Hindlimb muscle (tissue), 1 donor: ENCODE data around the gene CPA1. TPM values are rescaled to one million over a fixed set of nuclear protein-coding genes. Genes with fewer than 3 reads are reported as not detected.

Source experiments
- DNase-seq: peaks from one replicate; pipeline ENCODE4 v3.0.0-alpha.2; 2013
- polyA plus RNA-seq: library from polyadenylated mRNA; unstranded; fragments of 120-200 nt; gene quantifications from one replicate; pipeline ENCODE4 v1.2.1, GENCODE V29; 2013; ENCODE audit not compliant: insufficient read length

CPA1 gene
- polyA plus RNA-seq, 1 donor: 6.4 TPM

DNA sequence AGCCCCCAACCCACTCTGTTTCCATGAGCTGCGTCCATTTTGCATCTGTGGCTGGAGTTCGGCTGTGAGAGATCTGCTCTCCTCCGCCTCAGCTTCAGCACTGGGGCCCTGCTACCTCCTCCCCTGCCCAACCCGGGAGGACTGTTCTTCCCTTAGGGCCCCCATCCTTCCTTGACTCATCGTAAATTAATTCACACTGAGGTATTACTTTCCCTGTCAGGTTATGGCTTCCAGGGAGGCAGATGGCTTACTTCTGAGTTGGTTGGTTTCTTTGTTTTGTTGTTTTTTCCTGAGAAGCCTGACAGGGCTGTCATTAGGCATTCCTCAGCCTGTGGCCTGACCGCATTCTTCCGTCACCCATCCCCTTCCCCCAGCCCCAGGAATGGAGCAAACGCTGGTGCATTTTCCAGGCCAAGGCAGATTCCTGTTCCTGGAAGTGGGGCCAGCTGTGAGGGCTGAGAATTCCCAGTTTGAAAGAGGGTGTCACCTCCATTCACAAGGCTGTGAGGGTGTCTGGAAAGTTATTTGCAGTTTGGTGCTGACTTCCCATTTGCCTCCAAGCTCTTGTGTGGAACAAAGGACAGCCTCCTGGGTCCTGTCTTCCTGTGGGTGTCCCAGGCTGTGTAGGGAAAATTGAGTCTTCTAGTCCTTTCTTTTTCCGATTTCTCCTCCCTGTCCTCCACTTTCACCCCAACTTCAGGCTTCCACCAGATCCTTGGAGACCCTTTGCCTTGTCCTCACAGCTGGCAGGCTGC, 24.0 kb upstream of the CPA1 start:
- DNase-seq: peak; percentile 79

DNA sequence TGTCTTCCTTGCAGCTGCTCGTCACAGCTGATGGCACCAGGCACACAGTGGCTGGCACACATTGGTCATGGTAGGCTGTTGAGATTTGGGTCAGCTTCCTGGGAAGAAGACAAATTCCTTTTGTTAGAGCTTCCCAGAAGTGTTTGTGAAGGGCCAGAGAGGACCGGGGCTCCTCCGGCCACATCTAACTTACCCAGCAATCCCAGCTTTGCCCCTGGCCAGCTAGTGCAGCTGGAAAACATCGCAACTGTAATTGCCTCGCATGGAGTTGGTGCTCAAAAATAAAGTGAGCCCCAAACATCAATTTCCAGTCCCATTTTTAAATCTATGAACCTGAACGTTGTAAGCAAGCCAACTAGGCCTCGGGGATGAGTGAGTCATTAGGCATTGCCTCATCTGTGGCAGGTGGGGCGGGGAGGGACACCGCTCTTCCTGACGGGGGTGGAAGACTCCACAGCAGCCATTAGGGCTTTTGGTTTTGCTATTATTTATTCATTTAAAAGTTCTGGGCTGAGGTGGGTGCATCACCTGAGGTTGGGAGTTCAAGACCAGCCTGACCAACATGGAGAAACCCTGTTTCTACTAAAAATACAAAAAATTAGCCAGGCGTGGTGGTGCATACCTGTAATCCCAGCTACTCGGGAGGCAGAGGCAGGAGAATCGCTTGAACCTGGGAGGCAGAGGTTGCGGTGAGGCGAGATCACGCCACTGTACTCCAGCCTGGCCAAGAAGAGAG, 23.2 kb upstream of the CPA1 start:
- no peak for DNase-seq

DNA sequence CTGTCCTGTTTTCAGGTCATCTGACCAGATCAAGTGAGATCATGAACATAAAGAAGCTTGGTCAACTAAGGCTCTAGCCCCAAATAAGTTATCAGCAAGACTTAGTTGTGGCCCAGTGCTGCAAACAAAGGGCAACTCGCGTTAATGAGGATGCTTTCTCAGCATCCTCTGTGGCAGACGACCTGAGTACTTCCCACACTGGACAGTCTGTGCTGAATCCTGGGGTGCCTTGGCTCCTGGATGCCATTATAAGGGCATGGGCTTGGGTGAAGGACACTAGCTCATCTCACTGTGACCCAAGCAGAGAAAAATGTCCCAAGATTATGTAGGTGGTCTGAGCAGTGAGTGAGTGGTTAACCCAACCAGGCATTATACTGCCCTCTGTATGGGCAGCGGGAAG, 21.8 kb upstream of the CPA1 start:
- DNase-seq: no peak

DNA sequence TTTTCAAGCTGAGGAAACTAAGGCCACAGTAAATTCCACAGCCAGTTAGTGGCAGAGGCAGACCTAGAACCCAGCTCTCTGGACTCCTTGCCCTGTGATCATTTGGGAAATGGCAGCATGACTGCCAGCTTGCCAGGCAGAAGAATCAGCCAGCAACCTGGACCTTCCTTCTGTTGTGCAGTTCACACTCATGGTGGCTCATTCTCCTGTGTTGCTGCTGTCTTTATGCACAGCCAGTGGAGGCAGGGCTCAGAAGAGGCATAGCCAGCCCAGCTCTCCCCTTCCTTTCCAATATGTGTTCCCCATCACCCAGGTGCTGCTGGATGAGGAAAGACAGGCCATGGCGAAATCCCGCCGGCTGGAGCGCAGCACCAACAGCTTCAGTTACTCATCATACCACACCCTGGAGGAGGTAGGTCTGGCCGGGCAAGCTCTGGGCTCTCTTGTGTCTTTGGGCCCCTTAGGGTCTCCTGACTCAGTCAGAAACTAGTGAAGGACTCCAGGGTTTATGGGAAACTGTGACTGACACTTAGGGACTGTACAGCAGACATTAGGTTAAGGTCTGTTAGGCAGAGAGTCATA, 20.9 kb upstream of the CPA1 start:
- DNase-seq: no peak

DNA sequence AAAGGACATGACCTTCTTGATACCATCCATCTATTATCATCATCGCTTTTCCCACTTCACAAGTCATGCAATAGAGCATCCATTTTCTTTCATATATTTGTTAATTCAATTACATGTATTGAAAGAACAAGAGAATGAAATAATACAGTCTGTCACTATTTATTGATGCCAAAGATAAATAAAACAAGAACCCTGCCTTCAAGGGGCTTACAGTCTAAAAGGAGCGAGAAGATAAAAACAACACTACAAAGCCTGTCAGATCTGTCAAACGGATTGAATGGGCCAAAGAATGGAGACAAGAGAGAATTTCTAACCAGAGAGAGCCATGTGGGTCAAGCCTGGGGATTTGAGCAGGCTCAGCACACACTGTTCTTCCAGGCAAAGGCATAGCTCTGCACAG, 19.8 kb upstream of the CPA1 start:
- no peak for DNase-seq

DNA sequence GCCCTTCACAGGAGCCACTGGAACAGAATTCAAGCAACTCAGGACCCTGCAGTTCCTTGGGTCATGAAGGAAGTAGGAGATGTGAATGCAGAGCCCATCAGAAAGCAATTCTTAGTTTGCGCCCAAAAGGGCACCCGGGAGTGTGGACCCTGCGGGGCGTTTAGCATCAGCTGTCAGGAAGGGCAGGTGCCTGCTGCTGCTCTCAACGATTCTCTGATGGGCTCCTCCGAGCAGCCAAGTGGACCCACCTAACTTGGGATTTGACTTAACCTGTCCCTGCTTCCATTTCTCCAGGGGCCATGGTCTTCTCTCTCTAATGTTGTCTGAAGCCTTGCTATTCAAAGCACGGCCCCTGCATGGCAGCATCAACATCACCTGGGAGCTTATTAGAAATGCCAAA, 18.6 kb upstream of the CPA1 start:
- DNase-seq: no peak

DNA sequence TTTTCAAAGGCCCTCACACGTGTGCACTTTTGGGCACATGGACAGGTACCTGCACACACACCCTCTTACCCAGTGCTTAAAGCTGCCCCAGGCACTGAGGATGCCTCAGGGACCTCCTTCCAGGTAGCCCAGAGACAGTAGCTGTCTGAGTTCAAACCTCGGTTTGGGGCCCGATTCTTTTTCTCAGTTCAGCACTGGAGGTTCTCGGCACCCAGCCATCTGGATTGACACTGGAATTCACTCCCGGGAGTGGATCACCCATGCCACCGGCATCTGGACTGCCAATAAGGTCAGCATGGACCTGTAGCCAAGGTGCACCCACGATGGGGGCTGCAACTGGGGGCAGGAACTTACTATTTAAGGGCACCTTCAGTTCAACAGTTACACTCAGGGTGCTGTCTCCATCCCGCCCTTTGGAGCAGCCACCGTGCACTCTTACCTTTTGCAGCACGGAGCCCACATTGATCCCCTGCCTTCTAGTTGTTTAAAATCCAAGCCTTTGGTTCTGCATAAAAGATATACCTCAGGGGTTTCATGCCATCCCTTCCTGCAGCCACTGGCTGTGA, 18.0 kb upstream of the CPA1 start:
- DNase-seq: no peak

DNA sequence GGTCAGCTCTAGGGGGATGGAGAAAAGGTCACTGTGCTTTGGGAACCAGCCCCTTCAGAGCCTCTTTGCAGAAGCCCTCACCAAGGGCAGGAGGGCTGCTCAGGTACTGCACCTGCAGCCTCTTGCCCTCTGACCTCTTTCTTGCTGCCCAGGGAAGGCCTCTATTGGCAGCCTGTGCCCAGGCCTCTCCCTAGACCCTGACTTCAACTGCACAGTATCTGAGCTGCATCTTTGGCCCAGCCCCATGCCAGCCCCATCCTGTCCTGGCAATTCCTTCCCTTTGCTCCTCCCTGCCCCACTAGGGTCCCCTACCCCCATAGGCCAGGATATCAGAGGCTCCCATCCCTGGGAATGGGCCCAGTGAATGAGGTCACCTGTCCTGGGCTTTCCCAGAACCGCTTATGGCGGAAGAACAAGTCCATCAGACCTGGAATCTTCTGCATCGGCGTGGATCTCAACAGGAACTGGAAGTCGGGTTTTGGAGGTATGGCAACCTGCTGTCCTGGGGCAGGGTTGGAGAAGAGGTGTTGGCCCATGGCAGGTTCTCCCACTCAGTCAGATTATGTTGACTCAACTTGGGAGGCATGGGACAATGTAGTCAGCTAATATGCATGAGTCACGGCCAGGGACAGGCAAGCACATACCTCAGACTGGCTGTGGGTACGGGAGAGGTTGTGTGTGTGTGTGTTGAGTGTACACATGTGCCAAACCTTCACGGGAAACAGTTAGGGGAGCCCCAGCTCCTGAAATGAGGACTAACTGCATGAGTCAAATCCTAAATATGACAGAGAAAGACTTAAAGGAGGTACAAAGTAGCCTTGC, 17.1 kb upstream of the CPA1 start:
- no peak for DNase-seq

DNA sequence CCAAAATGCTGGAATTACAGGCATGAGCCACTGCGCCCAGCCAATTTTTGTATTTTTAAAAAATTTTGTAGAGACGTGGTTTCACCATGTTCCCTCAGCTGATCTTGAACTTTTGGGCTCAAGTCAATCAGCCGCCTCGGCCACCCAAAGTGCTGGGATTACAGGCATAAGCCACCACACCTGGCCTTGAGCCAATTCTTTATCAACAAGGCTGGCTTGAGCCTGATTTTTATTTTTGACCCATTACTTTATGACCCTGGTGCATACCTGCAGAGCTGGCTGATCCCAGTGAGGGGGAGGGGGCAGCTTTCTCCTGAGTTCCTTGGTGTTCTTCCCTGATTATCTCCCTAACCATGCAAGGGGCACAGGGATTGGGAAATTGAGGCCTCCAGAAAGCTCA, 15.8 kb upstream of the CPA1 start:
- no peak for DNase-seq

DNA sequence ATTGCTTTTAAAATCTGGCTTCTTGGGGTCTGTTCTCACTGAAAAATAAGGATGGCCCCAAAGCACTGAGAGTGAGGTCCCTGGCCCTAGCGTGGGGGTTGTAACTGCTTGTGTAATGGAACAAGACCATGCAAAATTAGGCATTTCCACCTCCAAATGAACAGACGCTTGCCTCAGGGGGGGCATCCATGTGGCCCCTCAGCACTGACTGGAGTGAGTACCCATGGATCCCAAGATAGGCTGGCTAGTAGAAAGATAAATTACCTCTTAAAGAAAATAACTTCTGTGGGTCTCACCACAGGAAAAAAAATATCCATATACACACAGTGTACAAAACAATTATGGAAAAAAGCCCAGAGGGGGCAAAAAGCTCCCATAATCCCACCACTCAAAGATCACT, 15.2 kb upstream of the CPA1 start:
- no peak for DNase-seq

DNA sequence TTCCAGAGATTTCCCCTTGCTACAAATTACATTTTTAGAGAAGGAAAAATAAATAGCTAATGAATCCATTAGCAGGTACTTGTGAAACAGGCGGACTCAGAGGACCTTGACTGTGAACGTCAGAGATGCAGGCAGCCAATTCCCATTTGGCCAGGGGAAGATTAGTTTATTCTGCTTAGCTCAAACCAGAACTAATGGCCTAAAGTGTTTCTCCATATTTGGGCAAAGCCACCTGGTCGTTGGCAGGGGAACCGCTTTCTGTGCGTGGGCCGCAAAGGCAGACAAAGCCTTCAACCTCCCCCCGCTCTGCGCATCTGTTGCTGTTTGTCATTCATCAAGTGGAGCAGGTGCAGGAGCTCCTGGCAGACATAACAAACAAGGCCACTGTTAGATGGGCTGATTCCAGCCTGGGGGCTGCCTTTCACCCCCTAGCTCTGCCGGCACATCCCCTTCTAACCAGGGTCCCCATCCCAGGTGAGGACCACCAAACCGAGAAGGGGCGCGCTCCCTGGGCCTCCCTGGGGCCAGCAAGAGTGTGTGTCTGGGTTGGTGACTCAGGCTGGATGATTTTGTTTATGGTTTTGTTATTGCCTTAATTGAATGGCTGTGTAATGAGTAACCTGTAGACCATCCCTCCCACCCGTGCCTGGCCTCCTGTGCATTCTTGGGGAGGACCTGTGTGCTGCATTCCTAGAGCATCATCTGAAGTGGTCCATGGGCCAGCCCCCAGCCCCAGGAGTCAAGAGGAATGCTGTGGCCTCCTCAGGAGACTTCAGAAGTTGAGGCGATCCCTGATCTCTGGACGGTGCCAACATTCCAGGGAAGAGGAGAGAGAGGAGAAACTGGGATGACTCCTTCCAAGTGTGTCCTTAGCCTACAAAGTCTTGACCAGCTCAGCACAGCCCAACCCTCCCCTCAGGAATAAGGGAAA, 14.5 kb upstream of the CPA1 start:
- peak; percentile 80 for DNase-seq

DNA sequence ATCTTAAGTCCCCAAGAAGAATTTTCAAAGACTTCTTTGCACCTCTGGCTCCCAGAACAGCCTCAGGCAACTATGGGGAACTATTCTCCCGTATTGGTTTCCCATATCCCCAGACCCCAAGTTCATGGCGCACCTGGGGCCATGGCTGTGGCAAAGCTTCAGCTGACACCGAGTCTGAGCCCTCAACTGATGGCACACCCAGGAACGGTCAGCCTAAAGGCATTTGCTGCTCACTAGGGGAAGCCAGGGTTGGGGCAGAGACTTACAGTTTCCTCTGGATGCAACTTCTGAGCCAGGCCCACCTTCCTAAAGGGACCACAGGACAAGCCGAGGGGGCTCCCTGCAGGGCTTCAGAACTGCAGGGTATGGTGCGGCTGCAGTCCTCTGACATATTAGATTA, 13.7 kb upstream of the CPA1 start:
- no peak for DNase-seq

DNA sequence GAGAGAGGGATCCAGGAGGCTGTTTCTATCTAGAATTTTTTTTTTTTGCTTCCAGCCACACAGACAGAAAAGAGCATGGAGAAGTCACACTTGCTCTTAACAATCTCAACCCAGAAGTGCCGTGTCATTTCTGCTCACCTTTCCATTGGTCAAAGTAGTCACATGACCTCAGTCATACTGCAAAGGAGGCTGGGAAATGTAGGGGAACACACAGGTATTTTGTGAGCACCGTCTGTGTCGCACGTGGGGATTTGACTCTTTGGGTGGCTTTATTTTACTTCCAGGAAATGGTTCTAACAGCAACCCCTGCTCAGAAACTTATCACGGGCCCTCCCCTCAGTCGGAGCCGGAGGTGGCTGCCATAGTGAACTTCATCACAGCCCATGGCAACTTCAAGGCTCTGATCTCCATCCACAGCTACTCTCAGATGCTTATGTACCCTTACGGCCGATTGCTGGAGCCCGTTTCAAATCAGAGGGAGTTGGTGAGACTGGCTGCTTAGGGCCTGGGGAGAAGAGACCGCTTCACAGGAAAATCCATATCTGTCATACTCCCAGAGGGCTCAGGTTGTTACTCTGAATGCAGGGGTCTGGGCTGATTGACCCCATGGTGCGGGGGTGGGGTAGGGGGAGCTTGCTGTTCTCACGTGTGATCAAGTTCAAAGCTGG, 13.1 kb upstream of the CPA1 start:
- DNase-seq: no peak

DNA sequence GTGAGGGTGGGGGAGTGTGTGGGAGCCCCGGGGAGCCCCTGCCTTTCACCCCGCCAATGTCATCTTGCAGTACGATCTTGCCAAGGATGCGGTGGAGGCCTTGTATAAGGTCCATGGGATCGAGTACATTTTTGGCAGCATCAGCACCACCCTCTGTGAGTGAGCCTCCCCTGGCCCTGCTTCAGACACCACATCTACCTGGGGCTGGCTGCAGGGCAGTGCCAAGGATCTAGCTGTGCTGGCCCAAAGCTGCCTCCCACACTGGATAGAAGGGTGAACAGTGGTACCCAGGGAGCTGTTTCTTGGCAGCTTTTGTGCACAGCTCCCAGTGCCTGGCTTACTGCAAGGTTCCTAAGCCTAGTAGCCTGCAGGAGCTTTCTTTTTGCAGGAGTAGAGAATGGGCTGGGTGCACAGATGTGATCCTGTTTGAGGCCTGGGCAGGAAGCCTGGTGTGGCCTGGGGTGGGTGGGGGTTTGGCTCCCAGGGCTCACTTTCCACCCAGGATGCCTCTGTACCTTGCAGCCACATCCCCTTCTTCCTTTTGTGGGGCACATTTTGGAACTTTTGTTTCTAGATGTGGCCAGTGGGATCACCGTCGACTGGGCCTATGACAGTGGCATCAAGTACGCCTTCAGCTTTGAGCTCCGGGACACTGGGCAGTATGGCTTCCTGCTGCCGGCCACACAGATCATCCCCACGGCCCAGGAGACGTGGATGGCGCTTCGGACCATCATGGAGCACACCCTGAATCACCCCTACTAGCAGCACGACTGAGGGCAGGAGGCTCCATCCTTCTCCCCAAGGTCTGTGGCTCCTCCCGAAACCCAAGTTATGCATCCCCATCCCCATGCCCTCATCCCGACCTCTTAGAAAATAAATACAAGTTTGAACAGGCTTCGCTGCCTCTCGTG, 12.2 kb upstream of the CPA1 start:
- no peak for DNase-seq

DNA sequence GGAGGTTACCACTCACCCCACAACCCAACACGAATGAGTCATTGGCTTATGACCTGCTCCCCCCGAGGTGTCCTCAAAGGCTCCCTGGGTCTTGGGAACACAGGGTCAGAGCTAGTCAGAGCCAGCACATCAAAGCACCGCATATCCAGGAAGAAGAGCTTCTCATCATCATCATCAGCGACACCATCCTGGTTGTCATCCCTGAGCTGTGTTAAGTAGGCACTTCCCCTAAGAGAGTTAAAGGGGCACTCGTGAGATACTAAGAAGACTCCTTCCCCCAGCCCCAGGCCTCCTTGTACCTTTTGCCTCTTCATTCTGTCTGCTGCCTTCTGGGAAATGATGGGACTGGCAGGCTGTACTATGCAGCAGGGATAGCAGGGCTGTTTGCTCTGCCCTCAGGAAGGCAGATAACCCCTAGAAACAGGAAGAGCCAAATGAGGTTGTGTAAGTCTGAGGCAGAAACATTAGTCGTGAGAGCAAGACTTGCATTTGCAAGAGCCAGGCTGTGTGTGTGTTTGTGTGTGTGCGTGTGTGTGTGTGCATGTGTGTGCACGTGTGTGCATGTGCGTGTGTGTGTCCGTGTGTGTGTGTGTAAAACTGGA, 11.1 kb upstream of the CPA1 start:
- no peak for DNase-seq

DNA sequence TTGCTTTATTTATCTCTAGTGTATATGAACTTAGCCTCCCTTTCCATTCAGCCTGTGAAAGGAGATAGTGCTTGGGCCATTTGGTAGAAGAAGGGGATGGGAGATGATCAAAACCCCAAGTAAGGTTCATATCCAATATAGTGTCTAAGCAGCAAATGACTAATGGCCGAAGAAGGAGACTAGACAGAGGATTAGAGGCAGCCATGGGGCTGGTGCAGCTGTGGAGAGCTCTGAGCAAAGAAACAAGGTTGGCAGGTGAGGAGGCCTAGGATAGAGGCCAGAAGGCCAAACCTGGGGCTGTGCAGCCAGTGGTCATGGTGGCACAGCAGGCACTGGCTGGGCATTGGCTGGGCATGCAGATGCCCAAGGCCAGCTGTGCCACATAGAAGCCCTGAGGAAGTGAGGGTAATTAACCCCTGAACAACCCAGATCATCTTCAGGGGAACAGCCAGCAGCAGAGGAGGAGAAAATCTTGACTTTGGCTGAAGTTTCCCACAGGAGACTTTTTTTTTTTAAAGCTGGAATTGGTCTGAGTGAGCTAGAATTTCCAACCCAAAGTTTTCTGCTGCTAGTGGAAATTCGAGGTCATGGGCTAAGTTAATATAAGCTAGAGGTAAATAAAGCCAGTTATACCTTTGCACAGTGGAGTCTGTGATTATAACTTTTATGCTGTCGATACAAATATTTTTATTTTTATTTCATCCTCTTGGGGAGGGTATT, 10.3 kb upstream of the CPA1 start:
- DNase-seq: no peak

DNA sequence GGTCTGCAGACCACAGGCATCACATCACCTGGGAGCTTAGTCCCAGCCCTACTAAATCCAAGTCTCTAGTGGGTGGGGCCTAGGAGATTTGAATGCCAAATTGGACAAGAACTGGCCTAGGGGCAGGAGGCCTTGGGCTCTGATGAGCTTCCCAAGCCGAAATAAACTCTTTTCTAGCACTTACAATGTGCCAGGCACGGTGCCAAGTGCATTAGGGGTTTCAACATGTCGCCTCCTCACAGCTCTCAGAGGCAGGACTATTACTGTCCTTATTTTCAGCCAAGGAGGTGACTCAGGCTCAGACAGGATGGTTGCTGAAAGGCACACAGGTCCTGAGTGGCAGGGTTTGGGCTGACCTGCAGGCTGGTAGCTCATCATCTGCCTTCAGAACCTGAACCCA, 9.2 kb upstream of the CPA1 start:
- DNase-seq: no peak

DNA sequence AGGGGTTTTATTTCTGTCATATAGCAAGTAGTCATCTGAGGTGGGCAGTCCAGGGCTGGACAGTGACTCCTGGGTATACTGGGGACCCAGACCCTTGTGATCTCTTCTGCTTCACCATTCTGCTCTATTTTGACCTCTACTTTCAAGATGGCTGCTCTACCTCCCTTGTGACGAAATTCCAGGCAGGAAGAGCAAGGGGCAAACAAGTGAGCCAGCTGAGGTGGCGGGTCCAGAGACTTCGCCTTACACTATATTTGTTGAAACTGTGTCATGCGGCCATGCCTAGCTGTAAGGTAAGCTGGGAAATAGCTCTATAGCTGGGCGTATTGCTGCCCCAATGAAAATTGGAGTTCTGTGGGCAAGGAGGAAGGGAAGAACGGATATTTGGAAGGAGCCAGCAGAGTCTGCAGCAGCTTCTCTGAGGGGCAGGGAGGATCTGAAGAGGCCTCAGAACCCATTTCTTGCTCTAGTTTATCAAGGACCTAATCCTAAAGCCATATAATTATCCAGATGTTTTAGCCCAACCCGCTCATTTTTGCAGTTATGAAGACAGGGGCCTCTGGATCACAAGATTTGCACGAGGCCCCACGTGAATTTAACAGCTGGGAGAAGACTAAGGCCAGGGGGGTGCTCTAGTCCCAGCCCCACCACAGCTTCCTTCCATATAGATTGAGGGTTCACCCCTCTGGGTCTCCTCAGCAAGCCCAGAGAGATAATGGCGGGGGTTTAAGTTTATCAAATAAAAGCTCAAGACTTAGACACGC, 7.7 kb upstream of the CPA1 start:
- DNase-seq: no peak
